WTC11 (cell line): Measurements from ENCODE around the gene TARDBP.

Source experiments
- CREM ChIP-seq: sonication (generic); formaldehyde crosslinking; IDR thresholded peaks from 2 replicates; pipeline ENCODE4 v1.8.1; 2022; ENCODE audit warnings: mild to moderate bottlenecking, missing genetic modification reagents, moderate library complexity
- JUN ChIP-seq: sonication (generic); formaldehyde crosslinking; IDR thresholded peaks from 2 replicates; pipeline ENCODE4 v1.8.0; 2023; ENCODE audit warnings: mild to moderate bottlenecking, missing genetic modification reagents
- OVOL2 ChIP-seq: fragments of 250-450 bp; sonication (Bioruptor Pico); IDR thresholded peaks from 2 replicates; pipeline ENCODE4 v1.9.0; 2021; ENCODE audit warnings: mild to moderate bottlenecking, borderline replicate concordance
- SP1 ChIP-seq: sonication (generic); formaldehyde crosslinking; conservative IDR thresholded peaks from 2 replicates; pipeline ENCODE4 v1.8.1; 2022; ENCODE audit warnings: missing genetic modification reagents
- STAT6 ChIP-seq: sonication (generic); formaldehyde crosslinking; conservative IDR thresholded peaks from 2 replicates; pipeline ENCODE4 v1.8.1; 2023; ENCODE audit warnings: mild to moderate bottlenecking, low read depth, missing genetic modification reagents, moderate library complexity
- ZBTB21 ChIP-seq: sonication (generic); formaldehyde crosslinking; IDR thresholded peaks from 2 replicates; pipeline ENCODE4 v1.8.1; 2023; ENCODE audit warnings: mild to moderate bottlenecking, missing genetic modification reagents, borderline replicate concordance
- ZBTB43 ChIP-seq: sonication (generic); formaldehyde crosslinking; IDR thresholded peaks from 2 replicates; pipeline ENCODE4 v1.8.1; 2023; ENCODE audit warnings: mild to moderate bottlenecking, missing genetic modification reagents
- ZNF121 ChIP-seq: sonication (generic); formaldehyde crosslinking; IDR thresholded peaks from 2 replicates; pipeline ENCODE4 v1.8.0; 2023; ENCODE audit warnings: missing genetic modification reagents
- TF ChIP-seq, protein P1 (sequence below): fragments of 200-600 bp; IDR thresholded peaks from 2 replicates; pipeline ENCODE4 v1.8.0; 2022; ENCODE audit warnings: antibody characterized with exemption
- TF ChIP-seq, protein P2 (sequence below): sonication (generic); formaldehyde crosslinking; IDR thresholded peaks from 2 replicates; pipeline ENCODE4 v1.8.1; 2023; ENCODE audit warnings: mild to moderate bottlenecking, moderate library complexity, missing genetic modification reagents
- TF ChIP-seq, protein P3 (sequence below): sonication (generic); formaldehyde crosslinking; IDR thresholded peaks from 2 replicates; pipeline ENCODE4 v1.8.1; 2023; ENCODE audit warnings: mild to moderate bottlenecking, missing genetic modification reagents, moderate library complexity

DNA sequence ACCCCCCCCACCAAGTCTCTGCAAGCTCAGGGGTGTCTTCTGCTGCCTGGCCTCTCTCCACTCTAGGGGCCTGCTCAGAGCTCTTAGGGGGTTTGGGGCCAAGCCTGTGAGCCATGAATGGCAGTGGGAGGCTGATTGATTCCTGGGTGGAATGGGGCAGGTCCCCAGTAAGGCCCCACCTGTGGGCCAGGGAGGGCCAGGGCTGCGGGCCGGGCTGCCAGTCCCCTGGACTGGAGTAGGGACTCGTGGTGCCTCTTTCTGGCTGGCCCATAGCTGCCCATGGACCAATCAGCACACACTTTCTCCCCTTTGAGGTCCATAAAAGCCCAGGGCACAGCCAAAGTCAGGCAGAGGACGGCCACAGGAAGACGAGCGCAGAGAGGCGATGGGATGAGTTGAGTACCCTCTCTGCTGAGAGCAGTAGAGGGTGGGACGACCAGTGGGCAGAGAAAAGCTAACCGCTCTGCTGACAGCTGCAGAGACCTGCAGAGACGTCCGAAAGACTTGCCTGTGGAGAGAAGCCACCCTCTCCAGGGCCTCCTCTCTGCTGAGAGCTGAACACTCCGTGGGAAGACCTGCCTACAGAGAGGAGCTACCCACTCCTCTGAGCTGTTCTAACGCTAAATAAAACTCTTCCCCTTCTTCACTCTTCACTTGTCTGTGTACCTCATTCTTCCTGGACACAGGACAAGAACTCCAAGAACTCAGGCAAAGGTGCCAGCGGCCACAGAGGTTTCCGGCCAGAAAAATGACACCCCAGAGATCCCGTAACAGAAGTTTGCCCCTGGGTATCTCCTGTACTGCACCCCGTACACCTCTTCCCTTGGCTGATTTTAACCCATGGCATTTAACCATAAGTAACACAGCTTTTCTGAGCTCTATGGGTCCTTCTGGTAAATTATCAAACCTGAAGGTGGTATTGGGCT is 38.2 kb upstream of the TARDBP start:
- TF ChIP-seq ZNF121 (no peak), CREM (CRISPR knock-in tag) (no peak), JUN (no peak), ZBTB43 (CRISPR knock-in tag) (no peak), STAT6 (no peak), SP1 (CRISPR knock-in tag) (no peak), OVOL2 (CRISPR knock-in tag) (no peak), ZBTB21 (CRISPR knock-in tag) (no peak)
- TF ChIP-seq, protein P1, sequence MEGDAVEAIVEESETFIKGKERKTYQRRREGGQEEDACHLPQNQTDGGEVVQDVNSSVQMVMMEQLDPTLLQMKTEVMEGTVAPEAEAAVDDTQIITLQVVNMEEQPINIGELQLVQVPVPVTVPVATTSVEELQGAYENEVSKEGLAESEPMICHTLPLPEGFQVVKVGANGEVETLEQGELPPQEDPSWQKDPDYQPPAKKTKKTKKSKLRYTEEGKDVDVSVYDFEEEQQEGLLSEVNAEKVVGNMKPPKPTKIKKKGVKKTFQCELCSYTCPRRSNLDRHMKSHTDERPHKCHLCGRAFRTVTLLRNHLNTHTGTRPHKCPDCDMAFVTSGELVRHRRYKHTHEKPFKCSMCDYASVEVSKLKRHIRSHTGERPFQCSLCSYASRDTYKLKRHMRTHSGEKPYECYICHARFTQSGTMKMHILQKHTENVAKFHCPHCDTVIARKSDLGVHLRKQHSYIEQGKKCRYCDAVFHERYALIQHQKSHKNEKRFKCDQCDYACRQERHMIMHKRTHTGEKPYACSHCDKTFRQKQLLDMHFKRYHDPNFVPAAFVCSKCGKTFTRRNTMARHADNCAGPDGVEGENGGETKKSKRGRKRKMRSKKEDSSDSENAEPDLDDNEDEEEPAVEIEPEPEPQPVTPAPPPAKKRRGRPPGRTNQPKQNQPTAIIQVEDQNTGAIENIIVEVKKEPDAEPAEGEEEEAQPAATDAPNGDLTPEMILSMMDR = no peak
- TF ChIP-seq, protein P2, sequence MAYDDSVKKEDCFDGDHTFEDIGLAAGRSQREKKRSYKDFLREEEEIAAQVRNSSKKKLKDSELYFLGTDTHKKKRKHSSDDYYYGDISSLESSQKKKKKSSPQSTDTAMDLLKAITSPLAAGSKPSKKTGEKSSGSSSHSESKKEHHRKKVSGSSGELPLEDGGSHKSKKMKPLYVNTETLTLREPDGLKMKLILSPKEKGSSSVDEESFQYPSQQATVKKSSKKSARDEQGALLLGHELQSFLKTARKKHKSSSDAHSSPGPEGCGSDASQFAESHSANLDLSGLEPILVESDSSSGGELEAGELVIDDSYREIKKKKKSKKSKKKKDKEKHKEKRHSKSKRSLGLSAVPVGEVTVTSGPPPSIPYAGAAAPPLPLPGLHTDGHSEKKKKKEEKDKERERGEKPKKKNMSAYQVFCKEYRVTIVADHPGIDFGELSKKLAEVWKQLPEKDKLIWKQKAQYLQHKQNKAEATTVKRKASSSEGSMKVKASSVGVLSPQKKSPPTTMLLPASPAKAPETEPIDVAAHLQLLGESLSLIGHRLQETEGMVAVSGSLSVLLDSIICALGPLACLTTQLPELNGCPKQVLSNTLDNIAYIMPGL = no peak
- TF ChIP-seq, protein P3, sequence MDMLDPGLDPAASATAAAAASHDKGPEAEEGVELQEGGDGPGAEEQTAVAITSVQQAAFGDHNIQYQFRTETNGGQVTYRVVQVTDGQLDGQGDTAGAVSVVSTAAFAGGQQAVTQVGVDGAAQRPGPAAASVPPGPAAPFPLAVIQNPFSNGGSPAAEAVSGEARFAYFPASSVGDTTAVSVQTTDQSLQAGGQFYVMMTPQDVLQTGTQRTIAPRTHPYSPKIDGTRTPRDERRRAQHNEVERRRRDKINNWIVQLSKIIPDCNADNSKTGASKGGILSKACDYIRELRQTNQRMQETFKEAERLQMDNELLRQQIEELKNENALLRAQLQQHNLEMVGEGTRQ (CRISPR knock-in tag) = no peak
